Activated T-helper 1 cell treated with anti-CD3 and anti-CD28 coated beads, Interleukin-12 subunit alpha, Interleukin-12 subunit beta, Interleukin-2, Interleukin-4 antibody, amounts not matched to agents 30 ng/mL and 10 ng/mL and 1 ng/mL, durations not matched to agents 14 hours and 24 hours and 36 hours (primary cell): ENCODE results near the gene ACTN2. TPM values are rescaled to one million over a fixed set of nuclear protein-coding genes. Genes with fewer than 3 reads are reported as not detected.

Experiments
- DNase-seq: peaks from one replicate; pipeline ENCODE4 v3.0.0; 2021; ENCODE audit warnings: low spot score
- H3K27ac Mint-ChIP-seq: one replicate; pipeline ENCODE4 v1.8.0; 2021; ENCODE audit warnings: mild to moderate bottlenecking, mixed read lengths
- H3K27me3 Mint-ChIP-seq: one replicate; pipeline ENCODE4 v1.8.0; 2022; ENCODE audit warnings: mild to moderate bottlenecking, moderate library complexity, mixed read lengths; ENCODE audit not compliant: insufficient read depth
- H3K36me3 Mint-ChIP-seq: one replicate; pipeline ENCODE4 v1.8.0; 2021; ENCODE audit warnings: low read depth, mixed read lengths
- H3K4me1 Mint-ChIP-seq: one replicate; pipeline ENCODE4 v1.8.0; 2021; ENCODE audit warnings: low read depth, mixed read lengths
- H3K4me3 Mint-ChIP-seq: one replicate; pipeline ENCODE4 v1.8.0; 2021; ENCODE audit warnings: mild to moderate bottlenecking, moderate library complexity, mixed read lengths
- H3K9me3 Mint-ChIP-seq: one replicate; pipeline ENCODE4 v1.8.0; 2021; ENCODE audit warnings: mixed read lengths
- intact Hi-C: fragments of 100-400 bp; cut with micrococcal nuclease; formaldehyde crosslinking; loops from one replicate; pipeline ENCODE4 v1.15.1; 2024
- total RNA-seq: library from RNA; stranded (reverse); gene quantifications from 2 replicates; pipeline ENCODE4 v1.2.3, GENCODE V29; 2022

The ACTN2 gene
- total RNA-seq, 1 donor from 2014 or later, result 0.10 TPM

DNA sequence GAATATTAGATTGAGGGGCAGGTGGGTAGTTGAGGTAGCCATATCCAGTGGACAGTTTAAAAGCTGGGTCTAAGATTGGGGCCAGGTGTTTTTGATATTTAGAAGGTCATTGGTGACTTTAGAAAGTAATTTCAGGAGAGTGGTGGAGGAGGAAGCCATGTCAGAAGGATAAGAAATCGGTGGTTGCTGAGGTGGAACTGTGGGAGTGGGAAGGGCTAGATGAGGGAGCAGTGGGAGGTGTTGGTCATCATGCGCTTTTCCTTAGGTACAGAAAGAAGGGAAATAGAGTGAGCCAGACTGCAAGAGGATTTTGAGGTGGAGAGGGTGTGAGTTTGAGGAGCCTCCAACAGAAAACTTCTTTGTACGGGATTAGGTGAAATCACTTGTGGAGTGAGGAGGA, 116.0 kb downstream of the ACTN2 start:
- H3K27me3 Mint-ChIP-seq, result no peaks in the 10 kb centered on the region
- H3K4me3 Mint-ChIP-seq, result no peak overlapping the region
- no peak for DNase-seq
- H3K27ac Mint-ChIP-seq, result no peak overlapping the region
- peaks cover 40% of the 10 kb centered on the region for H3K4me1 Mint-ChIP-seq
- peaks cover 37% of the 10 kb centered on the region for H3K36me3 Mint-ChIP-seq
- H3K9me3 Mint-ChIP-seq, result no peaks in the 10 kb centered on the region
- intact Hi-C loops, result no loop called here

DNA sequence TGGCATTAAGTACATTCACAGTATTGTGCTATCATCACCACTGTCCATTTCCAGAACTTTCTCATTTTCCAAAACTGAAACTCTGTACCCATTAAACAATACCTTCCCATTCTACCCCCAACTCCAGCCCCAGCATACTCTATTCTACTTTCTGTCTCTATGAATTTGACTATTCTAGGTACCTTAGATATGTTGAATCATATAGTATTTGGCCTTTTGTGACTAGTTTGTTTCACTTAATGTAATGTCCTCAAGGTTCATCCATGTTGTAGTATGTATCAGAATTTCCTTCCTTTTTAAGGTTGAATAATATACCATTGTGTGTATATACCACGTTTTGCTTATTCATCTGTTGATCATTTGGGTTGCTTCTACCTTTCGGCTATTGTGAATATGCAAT, 120.3 kb downstream of the ACTN2 start:
- intact Hi-C loops, result no loop called here
- Mint-ChIP-seq H3K27ac (no peak overlapping the region), H3K4me1 (peaks cover 20% of the 10 kb centered on the region), H3K4me3 (no peak overlapping the region), H3K36me3 (peaks cover 58% of the 10 kb centered on the region), H3K9me3 (no peaks in the 10 kb centered on the region), H3K27me3 (no peaks in the 10 kb centered on the region)
- no peak for DNase-seq

DNA sequence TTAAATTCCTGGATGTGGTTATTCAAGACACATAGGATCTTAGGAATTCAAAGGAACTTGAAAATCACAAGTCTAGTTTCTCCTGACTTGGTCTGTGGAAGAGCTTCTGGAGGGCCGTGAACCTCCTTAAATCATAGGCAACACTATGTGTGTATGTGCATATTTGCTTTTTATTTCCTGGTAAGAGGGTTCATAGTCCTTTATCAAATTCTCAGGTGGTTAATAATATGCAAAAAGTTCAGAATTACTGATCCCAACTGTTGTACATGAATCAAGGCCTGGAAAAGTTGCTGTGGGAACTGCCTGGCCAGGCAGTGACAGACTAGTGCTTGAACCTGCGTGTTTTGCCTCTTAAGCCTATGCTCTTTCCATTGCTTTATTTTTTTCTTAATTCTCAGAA, 121.7 kb downstream of the ACTN2 start:
- no peak overlapping the region for H3K4me3 Mint-ChIP-seq
- H3K9me3 Mint-ChIP-seq, result no peaks in the 10 kb centered on the region
- no peaks in the 10 kb centered on the region for H3K27me3 Mint-ChIP-seq
- H3K4me1 Mint-ChIP-seq, result peaks cover 8% of the 10 kb centered on the region
- intact Hi-C loops, result no loop called here
- no peak overlapping the region for H3K27ac Mint-ChIP-seq
- peaks cover 54% of the 10 kb centered on the region for H3K36me3 Mint-ChIP-seq
- DNase-seq, result no peak

DNA sequence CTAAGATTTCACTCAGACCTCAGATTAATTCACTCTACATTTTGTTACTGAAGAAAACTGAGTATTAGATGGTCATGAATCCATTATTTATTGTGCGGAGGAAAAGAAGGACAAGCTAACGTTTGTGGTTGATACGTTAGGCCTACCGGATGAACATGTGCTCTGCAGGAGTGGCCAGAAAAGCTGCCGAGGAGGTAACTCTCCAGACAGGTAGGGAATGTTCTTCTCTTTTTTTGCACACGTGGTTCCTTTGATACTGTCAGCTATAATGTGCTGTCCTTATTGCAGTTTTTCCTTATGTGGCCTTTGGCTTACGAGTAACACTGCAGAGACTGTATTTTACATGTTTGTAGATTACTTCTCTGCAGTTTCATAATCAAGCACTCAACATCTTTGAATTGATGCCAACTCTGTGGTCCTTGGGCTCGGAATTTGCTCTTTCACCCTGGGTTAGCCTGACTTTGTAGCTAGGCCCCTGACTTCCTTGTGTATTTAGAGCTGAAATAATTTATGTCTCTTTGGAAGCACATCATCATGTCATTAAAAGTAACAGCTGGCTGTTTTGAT, 122.3 kb downstream of the ACTN2 start:
- Mint-ChIP-seq H3K27me3 (no peaks in the 10 kb centered on the region), H3K36me3 (peaks cover 57% of the 10 kb centered on the region)

DNA sequence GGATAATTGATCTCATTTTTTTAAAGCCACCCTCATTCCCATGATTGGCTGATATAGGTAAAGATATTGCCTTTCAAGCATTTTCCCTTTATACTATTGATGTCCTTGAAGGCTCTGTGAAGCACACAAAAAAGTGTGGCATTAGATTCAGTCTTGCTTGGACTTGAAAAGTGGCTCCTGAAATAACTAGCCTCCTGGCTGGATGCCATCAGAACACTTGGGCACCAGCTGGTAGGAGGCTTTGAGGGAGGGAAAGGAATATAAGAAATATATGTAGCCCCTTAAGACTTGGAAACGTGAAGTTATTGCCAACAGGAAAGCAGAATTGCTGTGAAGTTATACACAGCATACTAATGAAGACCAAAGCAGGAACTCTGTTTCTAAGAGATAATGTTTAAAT, 122.8 kb downstream of the ACTN2 start:
- no peak for DNase-seq
- Mint-ChIP-seq H3K36me3 (peaks cover 58% of the 10 kb centered on the region), H3K27ac (no peak overlapping the region), H3K4me3 (no peak overlapping the region), H3K9me3 (no peaks in the 10 kb centered on the region), H3K4me1 (peaks cover 8% of the 10 kb centered on the region), H3K27me3 (no peaks in the 10 kb centered on the region)
- intact Hi-C loops, result no loop called here

More for the DNA sequence above, 122.3 kb downstream of the ACTN2 start:
- Mint-ChIP-seq H3K27ac (no peak overlapping the region), H3K4me3 (no peak overlapping the region), H3K4me1 (peaks cover 8% of the 10 kb centered on the region), H3K9me3 (no peaks in the 10 kb centered on the region)
- intact Hi-C loops, result no loop called here
- DNase-seq, result no peak

DNA sequence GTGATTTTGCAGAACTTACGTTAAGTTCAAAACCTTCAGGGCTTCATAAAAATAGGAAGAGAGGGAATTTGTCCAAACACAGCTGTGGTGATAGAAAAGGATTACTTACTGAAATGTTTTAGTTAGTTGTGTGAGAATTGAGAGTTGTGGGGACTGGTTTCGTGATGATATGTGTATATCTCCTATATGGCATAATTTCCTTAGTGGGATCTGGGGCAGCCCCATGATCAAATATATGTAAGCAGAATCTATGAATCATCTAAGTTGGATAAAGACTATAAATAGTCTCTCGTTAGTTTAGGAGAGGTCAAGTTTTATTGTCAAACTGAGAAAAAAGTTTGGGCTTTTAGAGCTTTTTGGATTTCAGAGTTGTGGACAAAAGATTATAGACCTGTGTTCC, 123.7 kb downstream of the ACTN2 start:
- intact Hi-C loops, result no loop called here
- Mint-ChIP-seq H3K4me3 (no peak overlapping the region), H3K4me1 (peaks cover 8% of the 10 kb centered on the region), H3K9me3 (no peaks in the 10 kb centered on the region), H3K27ac (no peak overlapping the region), H3K27me3 (no peaks in the 10 kb centered on the region), H3K36me3 (peaks cover 53% of the 10 kb centered on the region)
- DNase-seq, result no peak

DNA sequence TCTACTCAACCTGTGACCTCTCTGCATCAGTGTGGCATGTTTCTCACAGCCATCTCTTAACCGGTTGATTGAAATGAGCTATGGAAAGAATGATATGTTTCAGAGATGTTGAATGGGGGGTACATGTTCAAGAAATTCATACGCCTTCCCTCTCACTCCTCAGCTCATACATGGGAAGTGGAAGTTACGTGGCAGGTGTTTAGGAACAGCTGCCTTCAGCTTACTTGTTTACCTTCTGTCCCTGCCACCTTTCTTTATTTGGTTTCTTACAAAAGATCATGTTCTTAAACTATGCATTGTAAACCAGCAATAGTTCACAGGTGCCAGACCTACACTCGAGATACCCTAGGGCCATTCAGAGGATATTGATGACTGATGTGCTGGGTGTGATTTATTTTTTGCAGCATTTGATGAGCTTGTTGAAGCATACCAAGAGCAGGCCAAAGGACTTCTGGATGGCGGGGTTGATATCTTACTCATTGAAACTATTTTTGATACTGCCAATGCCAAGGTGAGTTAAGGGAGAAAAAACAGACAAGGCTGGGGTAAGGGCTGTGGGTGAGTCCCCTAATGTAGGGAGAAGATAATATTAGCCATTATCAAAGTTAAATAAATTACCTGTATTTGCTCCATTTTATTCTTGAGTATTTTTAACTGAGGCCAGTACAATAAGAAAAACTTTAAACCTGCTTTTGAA, 126.2 kb downstream of the ACTN2 start:
- H3K36me3 Mint-ChIP-seq, result peaks cover 57% of the 10 kb centered on the region
- intact Hi-C loops, result no loop called here

More for the DNA sequence above, 126.2 kb downstream of the ACTN2 start:
- H3K27ac Mint-ChIP-seq, result no peak overlapping the region
- H3K4me1 Mint-ChIP-seq, result peaks cover 8% of the 10 kb centered on the region
- H3K4me3 Mint-ChIP-seq, result no peak overlapping the region
- no peaks in the 10 kb centered on the region for H3K27me3 Mint-ChIP-seq
- H3K9me3 Mint-ChIP-seq, result no peaks in the 10 kb centered on the region
- no peak for DNase-seq

Other genes starting within 250 kb of the ACTN2 start
- gene LGALS8, start 162.5 kb upstream of the ACTN2 start, total RNA-seq, result 56.6 and 66.2 TPM in 2 replicates
- gene HEATR1, start 82.0 kb upstream of the ACTN2 start, total RNA-seq, result 83.6 and 85.2 TPM in 2 replicates
- gene MTR, start 108.8 kb downstream of the ACTN2 start, total RNA-seq, result 48.9 and 49.2 TPM in 2 replicates